ENCODE measurements around the gene HES6. TPM values are rescaled to one million over a fixed set of nuclear protein-coding genes. Genes with fewer than 3 reads are reported as not detected.

HES6 gene
- polyA plus RNA-seq, 1 experiment = 1.7 TPM

- no peaks in the 10 kb centered on the region for H3K36me3 ChIP-seq (ENCODE audit: control insufficient read depth, insufficient read depth, low read length)
- CTCF ChIA-PET = interaction anchor here (1.6 kb wide), 1 partner anchor 18 kb away, joined by 3 read pairs; no protein-coding TSS in a partner anchor
- H3K27me3 ChIP-seq (ENCODE audit: control insufficient read depth, insufficient read depth, low read length) = peaks cover 13% of the 10 kb centered on the region
- DNase-seq (ENCODE audit: low read depth) = no peak
- TF ChIP-seq, protein P1, sequence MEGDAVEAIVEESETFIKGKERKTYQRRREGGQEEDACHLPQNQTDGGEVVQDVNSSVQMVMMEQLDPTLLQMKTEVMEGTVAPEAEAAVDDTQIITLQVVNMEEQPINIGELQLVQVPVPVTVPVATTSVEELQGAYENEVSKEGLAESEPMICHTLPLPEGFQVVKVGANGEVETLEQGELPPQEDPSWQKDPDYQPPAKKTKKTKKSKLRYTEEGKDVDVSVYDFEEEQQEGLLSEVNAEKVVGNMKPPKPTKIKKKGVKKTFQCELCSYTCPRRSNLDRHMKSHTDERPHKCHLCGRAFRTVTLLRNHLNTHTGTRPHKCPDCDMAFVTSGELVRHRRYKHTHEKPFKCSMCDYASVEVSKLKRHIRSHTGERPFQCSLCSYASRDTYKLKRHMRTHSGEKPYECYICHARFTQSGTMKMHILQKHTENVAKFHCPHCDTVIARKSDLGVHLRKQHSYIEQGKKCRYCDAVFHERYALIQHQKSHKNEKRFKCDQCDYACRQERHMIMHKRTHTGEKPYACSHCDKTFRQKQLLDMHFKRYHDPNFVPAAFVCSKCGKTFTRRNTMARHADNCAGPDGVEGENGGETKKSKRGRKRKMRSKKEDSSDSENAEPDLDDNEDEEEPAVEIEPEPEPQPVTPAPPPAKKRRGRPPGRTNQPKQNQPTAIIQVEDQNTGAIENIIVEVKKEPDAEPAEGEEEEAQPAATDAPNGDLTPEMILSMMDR (IDR thresholded peaks at IDR 0.05; ENCODE audit: insufficient read depth, low read depth, low read length) = no peak
- POLR2A ChIA-PET = no interaction called here
- no peak overlapping the region for H3K4me3 ChIP-seq (ENCODE audit: low read depth, low read length)
Measured at GRCh38 chr2:238226698-238227586, 12.9 kb downstream of the HES6 start.

- Histone ChIP-seq H3K4me3 (ENCODE audit: low read depth, low read length) (no peak overlapping the region), H3K36me3 (ENCODE audit: control insufficient read depth, insufficient read depth, low read length) (no peaks in the 10 kb centered on the region), H3K27me3 (ENCODE audit: control insufficient read depth, insufficient read depth, low read length) (peaks cover 11% of the 10 kb centered on the region)
- TF ChIP-seq, protein P1 (IDR thresholded peaks at IDR 0.05; ENCODE audit: insufficient read depth, low read depth, low read length) = no peak
- DNase-seq (ENCODE audit: low read depth) = no peak
- ChIA-PET CTCF (interaction anchor here (1.6 kb wide), 1 partner anchor 17 kb away, joined by 3 read pairs; no protein-coding TSS in a partner anchor), POLR2A (no interaction called here)
Measured at GRCh38 chr2:238225911-238226697, 13.7 kb downstream of the HES6 start.

DNA sequence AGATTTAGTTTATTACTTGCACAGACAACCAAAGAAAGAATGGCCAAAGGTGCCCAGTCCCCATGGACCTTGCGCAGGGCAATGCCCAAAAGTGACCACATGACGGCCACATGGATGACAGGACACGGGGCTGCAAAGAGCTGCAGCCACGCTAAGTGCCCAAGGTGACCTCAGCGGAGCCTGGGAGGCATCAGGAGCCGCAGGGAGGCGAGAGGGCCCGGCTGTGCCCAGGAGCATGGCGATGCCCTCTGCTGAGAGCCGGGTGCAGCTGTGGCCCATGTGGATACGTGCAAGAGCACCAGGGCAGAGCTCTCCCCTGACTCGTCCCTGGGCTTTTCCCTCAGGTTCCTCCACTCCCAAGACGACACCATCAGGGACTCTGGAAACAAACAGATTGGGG lies 14.7 kb downstream of the HES6 start:
- DNase-seq (ENCODE audit: low read depth) = no peak
- ChIA-PET CTCF (interaction anchor here (1.6 kb wide), 1 partner anchor 16 kb away, joined by 3 read pairs; no protein-coding TSS in a partner anchor), POLR2A (no interaction called here)
- Histone ChIP-seq H3K4me3 (ENCODE audit: low read depth, low read length) (no peak overlapping the region), H3K36me3 (ENCODE audit: control insufficient read depth, insufficient read depth, low read length) (no peaks in the 10 kb centered on the region), H3K27me3 (ENCODE audit: control insufficient read depth, insufficient read depth, low read length) (peaks cover 6% of the 10 kb centered on the region)
- TF ChIP-seq, protein P1 (IDR thresholded peaks at IDR 0.05; ENCODE audit: insufficient read depth, low read depth, low read length) = no peak

DNA sequence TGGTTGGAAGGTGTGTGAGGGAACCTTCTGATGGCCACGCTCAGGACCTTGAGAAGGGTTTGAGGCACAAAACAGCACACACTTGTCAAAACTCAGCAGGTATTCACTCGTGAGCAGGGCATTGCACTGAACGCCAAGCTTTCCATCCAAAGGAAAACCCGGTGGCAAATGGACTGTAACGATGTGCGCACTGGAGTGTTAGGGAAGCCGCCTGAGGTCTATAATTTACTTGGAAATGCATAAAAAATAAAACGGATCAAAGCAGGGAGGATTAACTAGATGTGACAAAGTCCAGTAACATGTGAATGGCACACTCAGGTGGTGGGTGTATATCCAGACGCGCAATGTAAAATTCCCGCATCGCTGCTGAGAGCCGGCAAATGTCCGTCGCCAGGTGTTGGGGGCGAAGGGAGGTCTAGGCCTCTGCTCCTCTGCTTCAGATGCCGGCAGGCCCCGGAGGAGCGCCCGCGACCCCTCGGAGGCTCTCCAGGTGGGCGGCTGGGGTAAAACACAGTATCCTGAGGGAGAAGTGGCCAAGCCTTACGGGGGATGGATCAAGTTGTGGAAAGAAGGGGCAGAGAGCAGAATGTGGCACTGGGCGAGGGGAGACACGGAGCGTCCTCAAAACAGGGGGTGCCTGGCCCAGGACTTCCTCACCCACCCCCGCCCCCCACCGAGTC lies 15.3 kb downstream of the HES6 start:
- ChIA-PET CTCF (no interaction called here), POLR2A (no interaction called here)
- TF ChIP-seq, protein P1 (IDR thresholded peaks at IDR 0.05; ENCODE audit: insufficient read depth, low read depth, low read length) = no peak
- no peak for DNase-seq (ENCODE audit: low read depth)
- H3K27me3 ChIP-seq (ENCODE audit: control insufficient read depth, insufficient read depth, low read length) = peaks cover 5% of the 10 kb centered on the region
- no peak overlapping the region for H3K4me3 ChIP-seq (ENCODE audit: low read depth, low read length)
- H3K36me3 ChIP-seq (ENCODE audit: control insufficient read depth, insufficient read depth, low read length) = no peaks in the 10 kb centered on the region

Data from BJ (cell line).